ENCODE measurements around the gene PNP.

DNA sequence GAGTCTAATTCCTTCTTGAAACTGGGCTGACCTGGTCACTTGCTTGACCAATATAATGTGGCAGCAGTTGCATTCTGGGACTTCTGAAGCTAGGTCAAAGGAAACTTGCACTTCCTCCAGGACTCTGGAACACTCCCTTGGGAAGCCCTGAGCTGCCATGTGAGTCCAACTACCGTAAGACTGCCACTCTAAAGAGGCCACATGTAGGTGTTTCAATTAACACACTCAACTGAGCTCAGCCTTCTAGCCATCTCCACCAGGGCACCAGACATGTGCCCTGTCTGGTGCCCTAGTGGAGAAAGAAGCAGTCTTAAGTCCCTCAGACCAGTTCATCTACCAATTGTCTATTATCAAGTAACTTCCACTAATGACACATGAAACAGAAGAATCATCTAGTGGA is 49.8 kb upstream of the PNP start:
- TF ChIP-seq, protein P1, sequence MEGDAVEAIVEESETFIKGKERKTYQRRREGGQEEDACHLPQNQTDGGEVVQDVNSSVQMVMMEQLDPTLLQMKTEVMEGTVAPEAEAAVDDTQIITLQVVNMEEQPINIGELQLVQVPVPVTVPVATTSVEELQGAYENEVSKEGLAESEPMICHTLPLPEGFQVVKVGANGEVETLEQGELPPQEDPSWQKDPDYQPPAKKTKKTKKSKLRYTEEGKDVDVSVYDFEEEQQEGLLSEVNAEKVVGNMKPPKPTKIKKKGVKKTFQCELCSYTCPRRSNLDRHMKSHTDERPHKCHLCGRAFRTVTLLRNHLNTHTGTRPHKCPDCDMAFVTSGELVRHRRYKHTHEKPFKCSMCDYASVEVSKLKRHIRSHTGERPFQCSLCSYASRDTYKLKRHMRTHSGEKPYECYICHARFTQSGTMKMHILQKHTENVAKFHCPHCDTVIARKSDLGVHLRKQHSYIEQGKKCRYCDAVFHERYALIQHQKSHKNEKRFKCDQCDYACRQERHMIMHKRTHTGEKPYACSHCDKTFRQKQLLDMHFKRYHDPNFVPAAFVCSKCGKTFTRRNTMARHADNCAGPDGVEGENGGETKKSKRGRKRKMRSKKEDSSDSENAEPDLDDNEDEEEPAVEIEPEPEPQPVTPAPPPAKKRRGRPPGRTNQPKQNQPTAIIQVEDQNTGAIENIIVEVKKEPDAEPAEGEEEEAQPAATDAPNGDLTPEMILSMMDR (conservative IDR thresholded peaks at IDR 0.05 in 1 of 2, IDR thresholded peaks at IDR 0.05 in 1 of 2; ENCODE audit: low read depth in 1 of 2, low read length in 2 of 2) = no peak
- no peak for TF ChIP-seq EZH2 (IDR thresholded peaks at IDR 0.05; ENCODE audit: low read length, missing control alignments)

Data from fibroblast of lung (primary cell).